Measurements from ENCODE around the gene DCHS2.

Gene DCHS2

DNA sequence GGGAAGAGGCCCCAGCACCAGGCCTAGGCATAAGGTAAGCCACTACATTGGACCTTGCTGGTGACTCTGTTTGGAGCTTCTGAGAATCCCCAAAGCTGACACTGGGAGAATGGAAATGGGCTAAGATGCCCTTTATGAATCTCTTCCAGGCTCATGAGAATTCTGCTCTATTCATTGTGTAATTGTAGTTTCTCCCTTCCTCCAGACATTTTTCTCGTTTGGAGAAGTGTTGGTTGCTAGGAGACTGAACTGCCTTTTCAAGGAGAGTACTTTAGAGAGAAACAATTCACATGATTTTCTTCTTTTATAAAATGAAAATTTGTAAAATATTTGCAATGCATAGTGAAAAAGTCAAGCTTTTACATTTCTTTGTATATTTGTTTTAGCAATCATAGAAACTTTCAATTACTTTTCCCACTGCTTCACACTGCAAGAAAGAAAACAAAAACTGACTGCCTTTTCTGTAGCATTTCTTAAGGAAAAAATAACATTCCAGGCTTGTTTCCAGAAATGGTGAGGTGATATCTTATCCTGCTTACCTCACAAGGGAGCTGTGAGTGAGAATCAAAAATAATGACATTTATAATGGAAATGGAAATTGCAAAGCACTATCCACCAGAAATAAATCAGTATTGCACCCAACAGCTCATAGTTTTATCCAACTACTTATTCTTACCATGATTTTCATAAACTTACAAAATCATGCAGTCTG, 24.9 kb upstream of the DCHS2 start:
- TF ChIP-seq POU2F2 (IDR thresholded peaks at IDR 0.05; ENCODE audit: low read depth, low read length) (no peak), SPI1 (IDR thresholded peaks at IDR 0.05; ENCODE audit: low read depth, low read length) (no peak), TAF1 (IDR thresholded peaks at IDR 0.05; ENCODE audit: low read depth, low read length) (no peak), POLR2AphosphoS5 (IDR thresholded peaks at IDR 0.05; ENCODE audit: low read depth, low read length) (no peak), POLR2A (IDR thresholded peaks at IDR 0.05; ENCODE audit: low read depth, low read length) (no peak), PAX5 (IDR thresholded peaks at IDR 0.05; ENCODE audit: insufficient read depth, low read length, severe bottlenecking) (no peak)
- FAIRE-seq (no peak), DNase-seq (ENCODE audit: insufficient read length, low spot score) (no peak)

DNA sequence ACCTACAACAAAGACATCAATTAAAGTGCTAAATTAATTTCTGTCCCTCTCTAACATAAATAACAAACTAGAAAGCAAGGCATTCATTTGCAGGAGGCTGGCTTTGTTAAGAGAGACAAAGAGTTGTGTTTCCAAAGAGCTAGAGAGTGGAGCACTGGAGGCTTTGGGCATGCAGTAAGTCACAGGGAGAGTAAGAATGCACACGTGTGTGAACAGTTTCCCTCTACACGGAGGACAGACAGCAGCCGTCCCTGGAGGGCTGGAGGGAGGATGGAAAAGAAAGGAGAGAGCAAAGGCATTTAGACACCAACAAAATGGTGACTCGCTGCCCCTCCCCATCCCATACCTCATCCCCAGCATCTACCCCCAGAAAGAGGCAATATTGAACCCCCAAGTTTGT, 20.4 kb upstream of the DCHS2 start:
- TF ChIP-seq POLR2AphosphoS5 (IDR thresholded peaks at IDR 0.05; ENCODE audit: low read depth, low read length) (no peak), SPI1 (IDR thresholded peaks at IDR 0.05; ENCODE audit: low read depth, low read length) (no peak), POLR2A (IDR thresholded peaks at IDR 0.05; ENCODE audit: low read depth, low read length) (no peak), PAX5 (IDR thresholded peaks at IDR 0.05; ENCODE audit: insufficient read depth, low read length, severe bottlenecking) (no peak), POU2F2 (IDR thresholded peaks at IDR 0.05; ENCODE audit: low read depth, low read length) (no peak), TAF1 (IDR thresholded peaks at IDR 0.05; ENCODE audit: low read depth, low read length) (no peak)
- FAIRE-seq (no peak), DNase-seq (ENCODE audit: insufficient read length, low spot score) (no peak)

- DNase-seq (ENCODE audit: insufficient read length, low spot score) = no peak
- TF ChIP-seq TAF1 (IDR thresholded peaks at IDR 0.05; ENCODE audit: low read depth, low read length) (no peak), SPI1 (IDR thresholded peaks at IDR 0.05; ENCODE audit: low read depth, low read length) (no peak), POU2F2 (IDR thresholded peaks at IDR 0.05; ENCODE audit: low read depth, low read length) (no peak), POLR2AphosphoS5 (IDR thresholded peaks at IDR 0.05; ENCODE audit: low read depth, low read length) (no peak)
- FAIRE-seq = no peak
Measured at GRCh38 chr4:154511548-154511947, 19.9 kb upstream of the DCHS2 start.

DNA sequence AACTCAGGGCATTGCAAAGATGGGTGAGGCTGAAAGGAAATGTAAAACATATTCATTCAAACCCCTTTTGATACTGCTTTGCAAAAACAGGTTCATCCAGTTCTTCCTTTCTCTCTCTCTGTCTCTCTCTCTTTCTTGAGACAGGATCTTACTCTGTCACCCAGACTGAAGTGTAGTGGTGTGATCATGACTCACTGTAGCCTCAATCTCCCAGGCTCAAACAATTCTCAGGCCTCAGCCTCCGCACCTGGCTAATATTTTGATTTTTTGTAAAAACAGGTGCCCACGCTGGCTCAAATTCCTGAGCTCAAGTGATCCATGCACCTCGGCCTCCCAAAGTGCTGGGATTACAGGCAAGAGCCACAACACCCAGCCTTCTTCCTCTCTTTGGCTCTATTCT, 15.6 kb upstream of the DCHS2 start:
- DNase-seq (ENCODE audit: insufficient read length, low spot score) (no peak), FAIRE-seq (no peak)
- no peak for TF ChIP-seq TAF1 (IDR thresholded peaks at IDR 0.05; ENCODE audit: low read depth, low read length)
- TF ChIP-seq POLR2AphosphoS5 (IDR thresholded peaks at IDR 0.05; ENCODE audit: low read depth, low read length) = no peak
- TF ChIP-seq PAX5 (IDR thresholded peaks at IDR 0.05; ENCODE audit: insufficient read depth, low read length, severe bottlenecking) = no peak
- TF ChIP-seq SPI1 (IDR thresholded peaks at IDR 0.05; ENCODE audit: low read depth, low read length) = no peak
- TF ChIP-seq POU2F2 (IDR thresholded peaks at IDR 0.05; ENCODE audit: low read depth, low read length) = no peak
- no peak for TF ChIP-seq POLR2A (IDR thresholded peaks at IDR 0.05; ENCODE audit: low read depth, low read length)

DNA sequence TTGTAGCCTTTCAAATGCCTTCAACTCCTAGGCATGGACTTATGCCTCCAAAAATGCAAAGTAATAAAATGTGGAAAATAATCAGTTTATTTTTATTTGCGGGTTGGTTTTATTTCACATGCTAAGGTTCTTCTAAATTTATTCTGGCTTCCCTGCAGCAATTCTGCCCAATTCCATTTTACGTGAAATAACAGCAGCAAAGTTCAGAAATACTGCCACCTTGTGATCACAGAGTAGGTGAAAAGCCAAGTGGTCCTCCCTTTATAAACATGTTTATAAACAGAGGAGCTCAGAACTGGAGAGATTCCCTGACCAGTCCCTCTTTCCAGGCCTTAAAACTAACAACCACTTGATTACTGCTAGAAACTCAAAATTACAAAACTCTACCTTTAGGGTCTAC, 14.7 kb upstream of the DCHS2 start:
- no peak for DNase-seq (ENCODE audit: insufficient read length, low spot score)
- no peak for FAIRE-seq
- TF ChIP-seq TAF1 (IDR thresholded peaks at IDR 0.05; ENCODE audit: low read depth, low read length) (no peak), POLR2AphosphoS5 (IDR thresholded peaks at IDR 0.05; ENCODE audit: low read depth, low read length) (no peak), SPI1 (IDR thresholded peaks at IDR 0.05; ENCODE audit: low read depth, low read length) (no peak), POU2F2 (IDR thresholded peaks at IDR 0.05; ENCODE audit: low read depth, low read length) (no peak)

DNA sequence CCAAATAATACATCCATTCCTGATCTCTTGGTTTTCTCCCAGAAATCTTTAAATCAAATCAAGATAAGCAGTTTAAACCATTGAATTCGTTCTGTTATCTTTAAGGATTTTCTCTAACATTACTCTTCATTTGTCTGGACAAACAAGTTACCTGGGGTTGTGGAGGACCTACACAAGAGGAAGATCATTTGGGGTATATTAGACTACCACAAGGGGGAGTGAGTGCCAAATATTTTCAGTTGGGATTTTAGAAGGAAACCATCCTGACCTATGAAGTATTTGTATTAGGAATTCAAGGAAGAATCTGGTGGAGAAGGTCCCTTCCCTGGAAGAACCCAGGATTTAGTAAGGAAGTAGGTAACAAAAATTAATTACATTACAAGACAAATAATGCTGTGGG, 12.0 kb upstream of the DCHS2 start:
- TF ChIP-seq TAF1 (IDR thresholded peaks at IDR 0.05; ENCODE audit: low read depth, low read length) (no peak), SPI1 (IDR thresholded peaks at IDR 0.05; ENCODE audit: low read depth, low read length) (no peak), PAX5 (IDR thresholded peaks at IDR 0.05; ENCODE audit: insufficient read depth, low read length, severe bottlenecking) (no peak), POU2F2 (IDR thresholded peaks at IDR 0.05; ENCODE audit: low read depth, low read length) (no peak), POLR2A (IDR thresholded peaks at IDR 0.05; ENCODE audit: low read depth, low read length) (no peak), POLR2AphosphoS5 (IDR thresholded peaks at IDR 0.05; ENCODE audit: low read depth, low read length) (no peak)
- no peak for DNase-seq (ENCODE audit: insufficient read length, low spot score)
- FAIRE-seq = no peak

- DNase-seq (ENCODE audit: insufficient read length, low spot score) (no peak), FAIRE-seq (no peak)
- no peak for TF ChIP-seq POLR2AphosphoS5 (IDR thresholded peaks at IDR 0.05; ENCODE audit: low read depth, low read length)
- TF ChIP-seq TAF1 (IDR thresholded peaks at IDR 0.05; ENCODE audit: low read depth, low read length) = no peak
- TF ChIP-seq POU2F2 (IDR thresholded peaks at IDR 0.05; ENCODE audit: low read depth, low read length) = no peak
- TF ChIP-seq POLR2A (IDR thresholded peaks at IDR 0.05; ENCODE audit: low read depth, low read length) = no peak
- TF ChIP-seq PAX5 (IDR thresholded peaks at IDR 0.05; ENCODE audit: insufficient read depth, low read length, severe bottlenecking) = no peak
- no peak for TF ChIP-seq SPI1 (IDR thresholded peaks at IDR 0.05; ENCODE audit: low read depth, low read length)
Measured at GRCh38 chr4:154502111-154502510, 10.5 kb upstream of the DCHS2 start.

DNA sequence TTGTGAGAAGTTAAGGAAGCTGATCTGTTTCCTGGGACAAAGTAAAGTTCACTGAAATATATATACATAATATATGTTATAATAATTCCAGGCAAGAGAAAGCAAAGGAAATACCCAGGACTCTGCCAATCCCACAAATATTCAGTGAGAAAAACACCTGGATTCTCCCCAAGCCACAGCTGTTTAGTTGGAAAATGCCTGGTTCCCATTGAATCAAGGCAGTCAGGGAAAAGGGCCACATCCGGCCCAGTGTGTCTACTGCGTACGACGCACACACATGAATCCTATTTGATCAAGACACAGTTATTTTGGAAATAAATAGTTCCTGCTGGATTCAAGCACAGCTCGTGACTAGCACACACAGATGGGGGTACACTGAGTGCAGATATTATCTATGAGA, 6.3 kb upstream of the DCHS2 start:
- TF ChIP-seq SPI1 (IDR thresholded peaks at IDR 0.05; ENCODE audit: low read depth, low read length) (no peak), POU2F2 (IDR thresholded peaks at IDR 0.05; ENCODE audit: low read depth, low read length) (no peak), POLR2A (IDR thresholded peaks at IDR 0.05; ENCODE audit: low read depth, low read length) (no peak)
- DNase-seq (ENCODE audit: insufficient read length, low spot score) (no peak), FAIRE-seq (no peak)

DNA sequence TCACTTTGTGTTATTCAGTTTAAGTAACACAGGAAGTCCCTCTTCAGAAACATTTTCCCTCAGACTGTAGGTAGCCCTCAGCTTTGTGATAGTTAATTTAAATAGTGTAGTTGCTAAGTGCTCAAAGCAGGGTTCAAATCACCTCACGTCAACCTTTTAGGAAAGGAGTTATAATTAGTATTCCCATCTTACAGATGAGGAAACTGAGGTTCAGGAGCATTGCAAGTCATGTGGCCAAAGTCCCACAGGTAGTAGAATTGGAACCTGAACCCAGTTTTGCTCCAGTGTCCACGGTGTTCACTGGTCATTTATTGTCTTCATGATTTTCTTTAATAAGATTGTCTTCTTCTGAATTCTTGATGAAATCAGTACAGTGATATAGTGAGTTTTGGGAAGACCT, 4.3 kb upstream of the DCHS2 start:
- TF ChIP-seq POU2F2 (IDR thresholded peaks at IDR 0.05; ENCODE audit: low read depth, low read length) = no peak
- TF ChIP-seq POLR2A (IDR thresholded peaks at IDR 0.05; ENCODE audit: low read depth, low read length) = no peak
- TF ChIP-seq POLR2AphosphoS5 (IDR thresholded peaks at IDR 0.05; ENCODE audit: low read depth, low read length) = no peak
- TF ChIP-seq TAF1 (IDR thresholded peaks at IDR 0.05; ENCODE audit: low read depth, low read length) = no peak
- no peak for TF ChIP-seq SPI1 (IDR thresholded peaks at IDR 0.05; ENCODE audit: low read depth, low read length)
- no peak for TF ChIP-seq PAX5 (IDR thresholded peaks at IDR 0.05; ENCODE audit: insufficient read depth, low read length, severe bottlenecking)
- DNase-seq (ENCODE audit: insufficient read length, low spot score) (no peak), FAIRE-seq (no peak)

- FAIRE-seq (no peak), DNase-seq (ENCODE audit: insufficient read length, low spot score) (no peak)
- TF ChIP-seq TAF1 (IDR thresholded peaks at IDR 0.05; ENCODE audit: low read depth, low read length) (no peak), POLR2AphosphoS5 (IDR thresholded peaks at IDR 0.05; ENCODE audit: low read depth, low read length) (no peak), POLR2A (IDR thresholded peaks at IDR 0.05; ENCODE audit: low read depth, low read length) (no peak), PAX5 (IDR thresholded peaks at IDR 0.05; ENCODE audit: insufficient read depth, low read length, severe bottlenecking) (no peak)
Measured at GRCh38 chr4:154492288-154492687, 689 bp upstream of the DCHS2 start.

Measured in GM12891 (cell line).